ENCODE measurements around the gene PBX1.

PBX1 gene

GRCh38 chr1:164670786-164671185 is 111.8 kb downstream of the PBX1 start:
- no peak overlapping the region for H3K4me2 ChIP-seq
- peaks cover 16% of the 10 kb centered on the region for H3K4me1 ChIP-seq (ENCODE audit: low read depth, poor library complexity, severe bottlenecking)
- no peaks in the 10 kb centered on the region for H3K79me2 ChIP-seq (ENCODE audit: insufficient read depth, low read depth)
- H2AFZ ChIP-seq (ENCODE audit: low read depth) = no peak overlapping the region
- no peak overlapping the region for H3K27ac ChIP-seq
- no peak for TF ChIP-seq CTCF (conservative IDR thresholded peaks at IDR 0.05; ENCODE audit: low read depth, low read length)
- no peak overlapping the region for H3K4me3 ChIP-seq (IDR thresholded peaks at IDR 0.05; ENCODE audit: insufficient read depth, low read depth, low read length)
- H3K9ac ChIP-seq = no peak overlapping the region
- no peaks in the 10 kb centered on the region for H3K27me3 ChIP-seq (ENCODE audit: insufficient read depth, low read depth)
- H4K20me1 ChIP-seq (ENCODE audit: insufficient read depth) = no peaks in the 10 kb centered on the region
- H3K36me3 ChIP-seq (ENCODE audit: insufficient read depth) = no peaks in the 10 kb centered on the region

- H3K9ac ChIP-seq = no peak overlapping the region
- H3K27me3 ChIP-seq (ENCODE audit: insufficient read depth, low read depth) = no peaks in the 10 kb centered on the region
- no peak overlapping the region for H3K4me2 ChIP-seq
- no peaks in the 10 kb centered on the region for H3K79me2 ChIP-seq (ENCODE audit: insufficient read depth, low read depth)
- no peak for TF ChIP-seq CTCF (conservative IDR thresholded peaks at IDR 0.05; ENCODE audit: low read depth, low read length)
- H3K27ac ChIP-seq = no peak overlapping the region
- H3K4me3 ChIP-seq (IDR thresholded peaks at IDR 0.05; ENCODE audit: insufficient read depth, low read depth, low read length) = no peak overlapping the region
- peaks cover 16% of the 10 kb centered on the region for H3K4me1 ChIP-seq (ENCODE audit: low read depth, poor library complexity, severe bottlenecking)
- H3K36me3 ChIP-seq (ENCODE audit: insufficient read depth) = no peaks in the 10 kb centered on the region
- H4K20me1 ChIP-seq (ENCODE audit: insufficient read depth) = no peaks in the 10 kb centered on the region
- H2AFZ ChIP-seq (ENCODE audit: low read depth) = no peak overlapping the region
Measured at GRCh38 chr1:164671323-164671965, 112.5 kb downstream of the PBX1 start.

- H3K36me3 ChIP-seq (ENCODE audit: insufficient read depth) = no peaks in the 10 kb centered on the region
- H3K4me2 ChIP-seq = no peak overlapping the region
- H2AFZ ChIP-seq (ENCODE audit: low read depth) = no peak overlapping the region
- no peak overlapping the region for H3K9ac ChIP-seq
- H3K27ac ChIP-seq = no peak overlapping the region
- no peaks in the 10 kb centered on the region for H4K20me1 ChIP-seq (ENCODE audit: insufficient read depth)
- peaks cover 11% of the 10 kb centered on the region for H3K4me1 ChIP-seq (ENCODE audit: low read depth, poor library complexity, severe bottlenecking)
- H3K27me3 ChIP-seq (ENCODE audit: insufficient read depth, low read depth) = no peaks in the 10 kb centered on the region
- H3K4me3 ChIP-seq (IDR thresholded peaks at IDR 0.05; ENCODE audit: insufficient read depth, low read depth, low read length) = no peak overlapping the region
- no peak for TF ChIP-seq CTCF (conservative IDR thresholded peaks at IDR 0.05; ENCODE audit: low read depth, low read length)
- H3K79me2 ChIP-seq (ENCODE audit: insufficient read depth, low read depth) = no peaks in the 10 kb centered on the region
Measured at GRCh38 chr1:164671966-164672571, 113.1 kb downstream of the PBX1 start.

GRCh38 chr1:164672588-164672987 is 113.6 kb downstream of the PBX1 start:
- no peaks in the 10 kb centered on the region for H3K79me2 ChIP-seq (ENCODE audit: insufficient read depth, low read depth)

More at GRCh38 chr1:164672588-164672987, 113.6 kb downstream of the PBX1 start:
- Histone ChIP-seq H3K36me3 (ENCODE audit: insufficient read depth) (no peaks in the 10 kb centered on the region), H3K27ac (no peak overlapping the region), H3K9ac (no peak overlapping the region), H3K4me2 (no peak overlapping the region), H3K27me3 (ENCODE audit: insufficient read depth, low read depth) (no peaks in the 10 kb centered on the region), H2AFZ (ENCODE audit: low read depth) (no peak overlapping the region), H3K4me1 (ENCODE audit: low read depth, poor library complexity, severe bottlenecking) (peaks cover 6% of the 10 kb centered on the region), H4K20me1 (ENCODE audit: insufficient read depth) (no peaks in the 10 kb centered on the region), H3K4me3 (IDR thresholded peaks at IDR 0.05; ENCODE audit: insufficient read depth, low read depth, low read length) (no peak overlapping the region)
- no peak for TF ChIP-seq CTCF (conservative IDR thresholded peaks at IDR 0.05; ENCODE audit: low read depth, low read length)
